DND-41 (cell line): Measurements from ENCODE around the gene MYO16.

Experiments
- CTCF ChIP-seq: IDR thresholded peaks from 2 replicates; pipeline ENCODE4 v1.5.1; 2012; ENCODE audit warnings: borderline replicate concordance, low read length, moderate library complexity, mild to moderate bottlenecking; ENCODE audit not compliant: poor library complexity, severe bottlenecking; ENCODE audit errors: extremely low read depth
- EZH2 ChIP-seq: IDR thresholded peaks from 3 replicates; pipeline ENCODE4 v1.6.1; 2012; ENCODE audit warnings: borderline replicate concordance, low read depth, mild to moderate bottlenecking, moderate library complexity, low read length, inconsistent platforms; ENCODE audit not compliant: severe bottlenecking

- TF ChIP-seq CTCF (no peak), EZH2 (no peak)
These were observed 525.1 kb downstream of the MYO16 start for GRCh38 chr13:109154546-109154945.
